ENCODE results near the gene MUSK.

GRCh38 chr9:110752766-110753165, 84.2 kb downstream of the MUSK start:
- TF ChIP-seq GATA3 (IDR thresholded peaks at IDR 0.05; ENCODE audit: low read depth, low read length), result no peak
- no peak for TF ChIP-seq GATA2 (IDR thresholded peaks at IDR 0.05; ENCODE audit: low read depth, low read length)

Measured in SH-SY5Y (cell line).